ENCODE measurements around the gene SFXN3.

GRCh38 chr10:101075775-101076174 lies 44.7 kb downstream of the SFXN3 start:
- TF ChIP-seq CTCF (IDR thresholded peaks at IDR 0.05; ENCODE audit: low read length) (no peak), EZH2 (IDR thresholded peaks at IDR 0.05; ENCODE audit: borderline replicate concordance, low read length) (no peak)

Measured in OCI-LY1 (cell line).